Middle frontal gyrus (tissue), 1 donor: ENCODE results near the gene AKT1S1.
"Not testable (repeated sequence)": the region's sequence is repeated elsewhere in the genome, so short reads cannot be mapped to it uniquely, and the experiment has no call there.

ENCODE experiments used
- DNase-seq: peaks from one replicate; pipeline ENCODE4 v3.0.0-alpha.2; 2015; ENCODE audit warnings: low spot score; ENCODE audit errors: extremely low spot score

AKT1S1 gene

GRCh38 chr19:49838885-49839588, 38.1 kb downstream of the AKT1S1 start:
- no peak for DNase-seq

- DNase-seq: no peak
Observed at GRCh38 chr19:49837425-49837824, 39.7 kb downstream of the AKT1S1 start.

GRCh38 chr19:49837009-49837310, 40.2 kb downstream of the AKT1S1 start:
- DNase-seq: no peak

- DNase-seq: no peak
Observed at GRCh38 chr19:49836176-49837008, 40.8 kb downstream of the AKT1S1 start.

- no peak for DNase-seq
Observed at GRCh38 chr19:49835562-49835961, 41.6 kb downstream of the AKT1S1 start.

GRCh38 chr19:49833599-49833998, 43.6 kb downstream of the AKT1S1 start:
- DNase-seq: no peak

- no peak for DNase-seq
Observed at GRCh38 chr19:49832556-49832955, 44.6 kb downstream of the AKT1S1 start.

GRCh38 chr19:49831592-49831991, 45.6 kb downstream of the AKT1S1 start:
- DNase-seq: no peak

- DNase-seq: no peak
Observed at GRCh38 chr19:49830766-49831165, 46.4 kb downstream of the AKT1S1 start.

GRCh38 chr19:49829721-49830120, 47.4 kb downstream of the AKT1S1 start:
- DNase-seq: no peak

- no peak for DNase-seq
Observed at GRCh38 chr19:49829200-49829599, 48.0 kb downstream of the AKT1S1 start.

- DNase-seq: no peak
Observed at GRCh38 chr19:49827034-49827433, 50.1 kb downstream of the AKT1S1 start.

- DNase-seq: no peak
Observed at GRCh38 chr19:49824662-49825061, 52.5 kb downstream of the AKT1S1 start.

GRCh38 chr19:49823472-49823871, 53.7 kb downstream of the AKT1S1 start:
- DNase-seq: no peak

- no peak for DNase-seq
Observed at GRCh38 chr19:49820125-49820524, 57.0 kb downstream of the AKT1S1 start.

- DNase-seq: not testable (repeated sequence)
Observed at GRCh38 chr19:49819452-49820115, 57.6 kb downstream of the AKT1S1 start.
